ENCODE data around the gene SLC7A1.
A peak's percentile ranks its signal among the peaks of the same experiment; 100 is the strongest.

SLC7A1 gene

GRCh38 chr13:29563941-29564340, 31.5 kb downstream of the SLC7A1 start:
- TF ChIP-seq GATA1 (IDR thresholded peaks at IDR 0.05; ENCODE audit: low read depth, low read length) (no peak), POLR2A (IDR thresholded peaks at IDR 0.05; ENCODE audit: low read length) (no peak)
- no peak for DNase-seq

DNA sequence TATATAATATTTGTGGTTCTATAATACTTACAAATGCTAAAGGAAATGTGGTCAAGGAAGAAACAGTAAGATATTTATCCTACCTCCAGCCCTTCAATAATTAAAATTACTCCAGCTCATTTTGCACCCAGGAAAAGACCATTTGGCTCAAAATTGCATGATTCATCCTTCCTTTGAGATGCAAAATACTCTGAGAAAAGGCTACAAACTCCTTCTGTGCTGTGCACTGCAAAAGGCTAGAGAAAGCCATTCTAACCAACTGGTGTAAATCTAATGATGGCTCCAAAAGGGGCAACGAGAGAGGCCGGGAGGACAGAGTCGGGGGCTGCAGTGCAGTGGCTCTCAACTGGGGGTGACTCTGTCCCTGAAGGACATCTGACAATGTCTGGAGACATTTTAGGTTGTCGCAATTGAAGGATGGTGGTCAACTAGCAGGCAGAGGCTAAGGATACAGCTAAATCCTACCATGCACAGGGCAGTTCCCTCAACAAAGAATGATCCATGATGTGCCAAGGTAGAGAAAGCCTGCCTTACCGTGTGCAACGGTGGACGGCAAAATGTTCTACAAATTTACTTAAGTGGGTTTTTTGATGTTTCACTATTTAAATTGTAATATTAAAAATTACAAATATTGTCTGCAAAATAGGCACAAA, 32.6 kb downstream of the SLC7A1 start:
- DNase-seq = no peak
- TF ChIP-seq GATA1 (IDR thresholded peaks at IDR 0.05; ENCODE audit: low read depth, low read length) = no peak
- TF ChIP-seq POLR2A (IDR thresholded peaks at IDR 0.05; ENCODE audit: low read length) = no peak

- TF ChIP-seq POLR2A (IDR thresholded peaks at IDR 0.05; ENCODE audit: low read length) = no peak
- TF ChIP-seq GATA1 (IDR thresholded peaks at IDR 0.05; ENCODE audit: low read depth, low read length) = no peak
- DNase-seq = no peak
Measured at GRCh38 chr13:29561918-29562317, 33.6 kb downstream of the SLC7A1 start.

GRCh38 chr13:29556742-29557141, 38.7 kb downstream of the SLC7A1 start:
- no peak for DNase-seq
- no peak for TF ChIP-seq POLR2A (IDR thresholded peaks at IDR 0.05; ENCODE audit: low read length)
- no peak for TF ChIP-seq GATA1 (IDR thresholded peaks at IDR 0.05; ENCODE audit: low read depth, low read length)

DNA sequence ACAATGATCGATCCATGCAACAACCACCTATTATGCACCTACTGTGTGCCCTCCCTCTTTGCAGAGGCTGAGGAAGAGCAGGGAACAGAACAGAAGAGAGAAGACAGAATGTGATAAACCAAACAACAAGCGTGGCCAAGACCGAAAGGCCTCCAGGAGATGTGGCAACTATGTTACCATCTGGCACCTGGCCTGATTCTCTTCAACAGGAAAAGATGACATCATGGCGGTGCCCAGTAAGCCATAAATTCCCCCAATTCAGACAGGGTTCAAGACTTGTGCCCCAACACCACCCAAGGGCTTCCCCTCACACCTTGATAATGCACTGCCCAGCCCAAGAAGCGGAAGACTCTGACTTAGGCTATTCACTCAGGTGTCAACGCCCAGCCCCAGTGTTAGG, 44.3 kb downstream of the SLC7A1 start:
- DNase-seq = no peak
- TF ChIP-seq POLR2A (IDR thresholded peaks at IDR 0.05; ENCODE audit: low read length) (no peak), GATA1 (IDR thresholded peaks at IDR 0.05; ENCODE audit: low read depth, low read length) (no peak)

DNA sequence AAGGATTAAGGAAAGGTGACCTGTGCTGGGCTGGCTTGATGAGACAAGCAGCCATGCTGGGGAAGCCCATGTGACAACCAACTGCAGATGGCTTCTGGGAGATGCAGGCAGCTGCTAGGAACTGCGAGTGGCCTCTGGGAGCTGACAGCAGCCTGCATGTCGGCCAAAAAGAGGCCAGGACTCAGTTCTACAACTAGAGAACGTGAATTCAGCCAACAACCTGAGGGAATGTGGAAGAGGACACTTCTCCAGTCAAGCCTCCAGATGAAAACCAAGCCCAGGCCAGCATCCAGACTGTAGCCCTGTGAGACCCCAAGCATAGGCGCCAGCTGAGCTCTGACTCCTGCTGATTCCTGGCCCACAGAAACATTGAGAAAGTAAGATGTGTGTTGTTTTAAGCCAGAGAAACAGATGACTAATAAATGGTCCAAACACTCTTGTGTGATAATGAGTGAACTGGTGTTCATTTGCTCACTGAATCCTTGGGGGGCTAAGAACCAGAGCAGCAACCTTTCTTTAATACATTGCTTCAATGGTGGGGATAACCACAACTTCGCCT, 45.0 kb downstream of the SLC7A1 start:
- no peak for DNase-seq
- TF ChIP-seq GATA1 (IDR thresholded peaks at IDR 0.05; ENCODE audit: low read depth, low read length) (no peak), POLR2A (IDR thresholded peaks at IDR 0.05; ENCODE audit: low read length) (no peak)

- TF ChIP-seq GATA1 (IDR thresholded peaks at IDR 0.05; ENCODE audit: low read depth, low read length) (no peak), POLR2A (IDR thresholded peaks at IDR 0.05; ENCODE audit: low read length) (no peak)
- peak; percentile 43 to 53 for DNase-seq
Measured at GRCh38 chr13:29548722-29549121, 46.8 kb downstream of the SLC7A1 start.

DNA sequence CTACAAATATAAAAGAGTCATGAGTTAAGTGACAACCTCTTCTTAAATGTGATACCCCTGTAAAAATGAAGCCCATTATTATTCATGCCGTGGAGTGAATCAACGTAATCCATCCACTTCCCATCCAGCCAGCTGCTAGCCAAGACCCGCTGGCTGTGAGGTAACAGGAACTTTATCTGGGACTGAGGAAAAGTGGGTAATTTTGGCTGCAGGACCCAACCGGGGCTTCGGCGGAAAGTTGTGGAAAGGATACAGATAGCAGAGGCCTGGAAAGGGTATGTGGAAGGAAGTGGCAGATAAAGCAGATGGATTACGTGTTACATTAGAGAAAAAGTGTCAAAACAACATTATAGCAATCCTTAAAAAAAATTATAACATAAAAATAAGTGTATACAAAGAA, 48.3 kb downstream of the SLC7A1 start:
- no peak for TF ChIP-seq POLR2A (IDR thresholded peaks at IDR 0.05; ENCODE audit: low read length)
- no peak for TF ChIP-seq GATA1 (IDR thresholded peaks at IDR 0.05; ENCODE audit: low read depth, low read length)
- DNase-seq = no peak

DNA sequence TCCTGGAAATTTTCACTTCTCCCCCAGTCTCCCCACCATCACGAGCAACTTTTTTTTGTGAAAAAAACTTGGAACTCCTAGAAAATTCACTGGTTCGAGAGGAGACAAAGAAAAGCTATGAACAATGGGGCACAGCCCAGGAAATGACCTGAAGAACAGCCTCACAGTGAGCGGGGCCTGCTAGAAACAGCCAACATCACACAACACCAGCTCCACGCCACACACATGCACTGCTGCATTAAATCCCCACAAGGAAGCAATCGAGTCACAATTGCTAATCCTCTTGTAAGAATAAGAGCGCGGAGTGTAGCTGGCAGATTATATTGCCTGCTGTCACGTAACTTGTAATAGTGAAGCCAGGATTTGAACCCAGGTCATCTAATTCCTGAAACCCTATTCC, 48.8 kb downstream of the SLC7A1 start:
- no peak for DNase-seq
- no peak for TF ChIP-seq GATA1 (IDR thresholded peaks at IDR 0.05; ENCODE audit: low read depth, low read length)
- no peak for TF ChIP-seq POLR2A (IDR thresholded peaks at IDR 0.05; ENCODE audit: low read length)

- DNase-seq = no peak
- TF ChIP-seq GATA1 (IDR thresholded peaks at IDR 0.05; ENCODE audit: low read depth, low read length) = no peak
- no peak for TF ChIP-seq POLR2A (IDR thresholded peaks at IDR 0.05; ENCODE audit: low read length)
Measured at GRCh38 chr13:29545988-29546387, 49.5 kb downstream of the SLC7A1 start.

DNA sequence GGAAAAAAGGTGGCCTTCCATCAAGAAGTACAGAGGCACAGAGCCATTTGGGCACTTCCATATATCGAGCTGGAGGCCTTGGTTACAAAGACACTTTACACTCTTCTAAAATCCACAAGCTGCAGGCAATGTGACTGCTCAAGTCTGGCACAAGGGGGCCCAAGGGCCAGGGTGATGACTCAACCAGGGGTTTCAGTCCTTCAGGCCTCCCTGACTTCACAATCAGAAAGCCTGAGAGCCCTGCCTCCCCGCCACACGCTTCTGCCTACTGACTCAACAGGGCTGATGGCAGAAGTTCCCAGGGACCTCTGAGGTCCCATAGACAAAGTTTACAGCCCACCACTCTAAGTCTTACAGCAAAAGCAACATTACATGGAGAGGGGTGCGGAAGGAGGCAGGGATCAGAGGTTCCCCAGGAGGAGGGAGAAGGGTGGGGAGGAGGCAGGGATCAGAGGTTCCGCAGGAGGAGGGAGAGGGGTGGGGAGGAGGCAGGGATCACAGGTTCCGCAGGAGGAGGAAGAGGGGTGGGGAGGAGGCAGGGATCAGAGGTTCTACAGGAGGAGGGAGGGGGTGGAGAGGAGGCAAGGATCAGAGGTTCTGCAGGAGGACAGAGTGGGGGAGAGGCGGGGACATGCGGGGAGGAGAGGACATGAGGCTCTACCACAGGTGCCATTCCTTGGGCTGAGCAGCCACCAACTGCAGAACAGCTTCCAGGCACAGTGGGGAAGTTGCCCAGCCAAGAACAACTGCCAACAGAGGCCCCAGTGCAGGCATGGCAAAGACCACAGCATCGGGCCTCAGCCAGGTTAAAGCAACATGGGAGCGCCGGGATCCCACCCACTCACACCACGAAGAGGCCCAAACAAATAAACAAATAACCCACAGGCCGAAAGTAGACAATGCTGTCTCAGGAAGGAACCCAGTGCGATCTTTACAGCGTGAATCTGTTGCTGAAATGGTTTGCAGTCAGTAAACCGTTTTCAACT, 52.0 kb downstream of the SLC7A1 start:
- DNase-seq = peak; percentile 27 to 44
- TF ChIP-seq GATA1 (IDR thresholded peaks at IDR 0.05; ENCODE audit: low read depth, low read length) = no peak
- no peak for TF ChIP-seq POLR2A (IDR thresholded peaks at IDR 0.05; ENCODE audit: low read length)

DNA sequence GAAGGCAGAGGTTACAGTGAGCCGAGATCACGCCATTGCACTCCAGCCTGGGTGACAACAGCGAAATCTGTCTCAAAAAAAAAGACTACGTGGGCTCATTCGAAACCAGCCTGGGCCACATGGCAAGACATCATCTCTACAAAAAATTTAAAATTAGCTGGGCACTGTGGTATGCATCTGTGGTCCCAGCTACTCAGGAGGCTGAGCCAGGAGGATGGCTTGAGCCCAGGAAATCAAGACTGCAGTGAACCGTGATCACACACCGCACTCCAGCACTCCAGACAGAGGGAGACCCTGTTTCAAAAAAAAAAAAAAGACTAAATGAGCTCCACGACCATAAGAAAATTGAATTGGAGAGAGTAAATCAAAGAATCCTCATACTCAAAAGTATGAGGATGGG, 53.1 kb downstream of the SLC7A1 start:
- no peak for TF ChIP-seq POLR2A (IDR thresholded peaks at IDR 0.05; ENCODE audit: low read length)
- TF ChIP-seq GATA1 (IDR thresholded peaks at IDR 0.05; ENCODE audit: low read depth, low read length) = no peak
- no peak for DNase-seq

DNA sequence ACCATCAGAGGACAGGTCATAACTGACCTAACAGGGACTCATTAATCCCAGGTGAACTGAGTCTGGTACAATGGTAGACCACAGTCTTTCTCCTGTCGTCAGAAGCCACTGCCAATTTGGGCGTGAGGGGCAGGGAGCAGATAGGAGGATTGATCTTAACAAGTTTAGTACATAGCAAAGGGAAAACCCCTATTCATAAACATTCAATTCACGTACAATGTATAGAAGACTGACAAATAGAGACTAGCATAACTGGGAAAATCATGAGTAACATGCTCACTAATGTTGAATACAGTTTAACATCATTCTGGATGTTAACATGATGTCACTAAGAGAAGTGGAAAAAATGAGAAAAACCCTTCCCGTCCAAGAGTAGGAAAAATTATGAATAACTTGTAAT, 54.1 kb downstream of the SLC7A1 start:
- TF ChIP-seq POLR2A (IDR thresholded peaks at IDR 0.05; ENCODE audit: low read length) = no peak
- no peak for TF ChIP-seq GATA1 (IDR thresholded peaks at IDR 0.05; ENCODE audit: low read depth, low read length)
- no peak for DNase-seq

DNA sequence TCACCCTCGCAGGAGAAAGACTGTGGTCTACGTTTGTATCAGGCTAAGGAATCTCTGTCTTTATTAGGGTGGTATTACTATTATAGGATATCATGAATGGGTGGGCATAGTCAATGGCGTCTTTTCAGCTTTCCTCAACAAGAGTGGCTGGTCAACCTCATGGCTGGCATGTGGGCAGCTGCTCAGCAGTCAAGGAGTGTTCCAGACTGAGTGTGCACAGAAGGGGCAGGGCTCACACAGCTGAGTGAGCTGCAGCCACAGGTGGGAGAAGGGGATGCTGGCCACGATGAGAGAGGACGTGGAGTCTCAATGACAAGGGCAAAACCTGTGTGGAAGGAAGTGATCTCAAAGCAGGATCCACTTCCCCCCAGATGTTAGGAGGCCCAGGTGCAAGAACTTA, 54.7 kb downstream of the SLC7A1 start:
- DNase-seq = no peak
- no peak for TF ChIP-seq POLR2A (IDR thresholded peaks at IDR 0.05; ENCODE audit: low read length)
- no peak for TF ChIP-seq GATA1 (IDR thresholded peaks at IDR 0.05; ENCODE audit: low read depth, low read length)
